GM12873 (cell line): ENCODE results near the gene WDR41.

Experiments used
- TF ChIP-seq, protein P1 (sequence below): IDR thresholded peaks from 2 replicates; pipeline ENCODE4 v1.5.1; 2012; ENCODE audit warnings: low read depth, mild to moderate bottlenecking, moderate library complexity, low read length, control low read depth; ENCODE audit not compliant: insufficient read depth; ENCODE audit errors: missing control alignments

Gene WDR41

GRCh38 chr5:77426670-77427069 lies 65.4 kb downstream of the WDR41 start:
- TF ChIP-seq, protein P1, sequence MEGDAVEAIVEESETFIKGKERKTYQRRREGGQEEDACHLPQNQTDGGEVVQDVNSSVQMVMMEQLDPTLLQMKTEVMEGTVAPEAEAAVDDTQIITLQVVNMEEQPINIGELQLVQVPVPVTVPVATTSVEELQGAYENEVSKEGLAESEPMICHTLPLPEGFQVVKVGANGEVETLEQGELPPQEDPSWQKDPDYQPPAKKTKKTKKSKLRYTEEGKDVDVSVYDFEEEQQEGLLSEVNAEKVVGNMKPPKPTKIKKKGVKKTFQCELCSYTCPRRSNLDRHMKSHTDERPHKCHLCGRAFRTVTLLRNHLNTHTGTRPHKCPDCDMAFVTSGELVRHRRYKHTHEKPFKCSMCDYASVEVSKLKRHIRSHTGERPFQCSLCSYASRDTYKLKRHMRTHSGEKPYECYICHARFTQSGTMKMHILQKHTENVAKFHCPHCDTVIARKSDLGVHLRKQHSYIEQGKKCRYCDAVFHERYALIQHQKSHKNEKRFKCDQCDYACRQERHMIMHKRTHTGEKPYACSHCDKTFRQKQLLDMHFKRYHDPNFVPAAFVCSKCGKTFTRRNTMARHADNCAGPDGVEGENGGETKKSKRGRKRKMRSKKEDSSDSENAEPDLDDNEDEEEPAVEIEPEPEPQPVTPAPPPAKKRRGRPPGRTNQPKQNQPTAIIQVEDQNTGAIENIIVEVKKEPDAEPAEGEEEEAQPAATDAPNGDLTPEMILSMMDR = no peak

GRCh38 chr5:77425998-77426659 lies 66.0 kb downstream of the WDR41 start:
- TF ChIP-seq, protein P1 = no peak

DNA sequence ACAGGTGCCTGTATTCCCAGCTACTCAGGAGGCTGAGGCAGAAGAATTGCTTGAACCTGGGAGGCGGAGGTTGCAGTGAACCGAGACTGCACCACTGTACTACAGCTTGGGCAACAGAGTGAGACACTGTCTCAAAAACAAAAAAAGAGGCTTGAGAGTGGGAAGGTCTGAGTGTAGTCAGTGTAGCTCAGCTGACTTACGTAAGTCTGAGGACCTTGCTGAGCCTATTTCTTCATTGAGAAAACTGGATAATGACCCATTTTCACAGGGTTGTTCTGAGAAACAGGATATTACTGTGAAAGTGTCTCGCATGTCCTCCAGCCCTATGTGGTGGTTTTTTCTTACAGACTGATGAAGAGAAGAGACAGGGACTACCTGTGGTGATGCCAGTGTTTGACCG lies 66.7 kb downstream of the WDR41 start:
- TF ChIP-seq, protein P1 = no peak

GRCh38 chr5:77424921-77425320 lies 67.2 kb downstream of the WDR41 start:
- TF ChIP-seq, protein P1 = no peak

GRCh38 chr5:77423022-77423750 lies 68.9 kb downstream of the WDR41 start:
- TF ChIP-seq, protein P1 = no peak

DNA sequence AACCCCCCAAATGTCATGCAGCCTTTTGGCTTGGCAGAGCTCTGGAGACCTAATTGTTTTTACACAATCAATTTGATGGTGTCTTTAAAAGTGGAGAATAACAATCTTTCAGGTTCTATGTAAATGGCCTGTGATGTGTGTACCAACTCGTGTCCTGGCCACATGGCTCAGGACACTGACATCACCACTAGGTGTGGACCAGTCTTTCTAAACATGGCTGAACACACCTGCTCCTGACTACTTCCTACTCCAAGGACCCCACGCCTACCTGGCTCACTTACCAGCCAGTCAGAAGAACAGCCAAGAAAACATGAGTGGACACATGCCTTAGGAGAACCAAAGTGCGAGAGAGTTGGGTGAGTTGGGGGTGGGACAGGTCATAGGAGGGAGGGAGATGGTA lies 71.2 kb downstream of the WDR41 start:
- TF ChIP-seq, protein P1 = no peak

GRCh38 chr5:77419644-77420582 lies 72.2 kb downstream of the WDR41 start:
- TF ChIP-seq, protein P1 = no peak
